IPS-NIHi11 (cell line): ENCODE results near the gene CHST11.

Experiments used
- DNase-seq: peaks from one replicate; pipeline ENCODE4 v3.0.0; 2012; ENCODE audit warnings: mixed read lengths, low spot score

Gene CHST11

DNA sequence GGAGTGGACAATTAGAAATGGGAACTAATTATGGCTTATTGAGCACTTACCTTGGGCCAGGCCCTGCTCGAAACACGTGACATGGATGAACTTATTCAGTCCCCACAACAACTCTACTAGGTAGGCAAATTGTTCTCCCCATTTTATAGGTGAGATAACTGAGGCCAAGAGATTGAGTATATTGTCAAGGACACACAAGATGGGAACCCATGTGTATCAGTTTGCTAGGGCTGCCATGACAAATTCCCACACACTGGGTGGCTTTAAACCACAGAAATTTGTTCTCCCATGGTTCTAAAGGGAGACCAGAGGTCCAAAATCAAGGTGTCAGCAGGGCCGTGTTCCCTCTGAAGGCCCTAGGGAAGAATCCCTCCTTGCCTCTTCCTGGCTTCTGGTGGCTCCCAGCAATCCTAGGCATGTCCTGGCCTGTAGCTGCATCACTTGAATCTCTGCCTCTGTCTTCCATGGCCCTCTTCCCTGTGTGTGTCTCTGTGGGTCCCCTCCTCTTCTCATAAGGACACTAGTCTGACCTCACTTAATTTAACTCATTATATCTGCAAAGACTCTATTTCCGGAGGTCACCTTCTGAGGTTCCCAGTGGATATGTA, 128.8 kb downstream of the CHST11 start:
- DNase-seq, result no peak

DNA sequence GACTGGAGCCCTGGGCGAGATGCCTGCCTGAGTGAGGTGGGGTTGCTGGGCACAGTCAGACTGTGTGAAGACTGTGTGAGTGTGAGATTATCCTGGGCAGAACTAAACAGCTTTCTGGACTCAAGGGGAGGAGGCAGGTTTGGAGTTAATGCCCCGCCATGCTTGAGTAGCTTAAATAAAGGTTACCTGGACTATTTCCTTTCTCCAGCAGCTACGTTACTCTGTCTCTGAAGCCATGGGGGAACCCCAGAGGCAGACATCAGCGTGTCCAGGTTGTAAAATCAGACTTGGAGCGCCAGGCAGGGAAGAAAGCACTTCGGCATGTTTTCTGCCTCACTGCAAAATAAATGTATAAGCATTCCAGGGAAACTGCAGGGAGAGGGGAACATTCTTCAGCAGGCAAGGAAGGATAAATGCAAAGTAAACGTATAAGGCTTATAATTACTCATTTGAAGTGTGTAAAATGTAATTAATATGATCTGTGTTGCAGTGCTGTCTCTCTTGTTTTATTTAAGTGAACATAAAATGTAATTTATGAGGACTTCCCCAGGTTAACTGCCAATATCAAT, 129.7 kb downstream of the CHST11 start:
- no peak for DNase-seq

DNA sequence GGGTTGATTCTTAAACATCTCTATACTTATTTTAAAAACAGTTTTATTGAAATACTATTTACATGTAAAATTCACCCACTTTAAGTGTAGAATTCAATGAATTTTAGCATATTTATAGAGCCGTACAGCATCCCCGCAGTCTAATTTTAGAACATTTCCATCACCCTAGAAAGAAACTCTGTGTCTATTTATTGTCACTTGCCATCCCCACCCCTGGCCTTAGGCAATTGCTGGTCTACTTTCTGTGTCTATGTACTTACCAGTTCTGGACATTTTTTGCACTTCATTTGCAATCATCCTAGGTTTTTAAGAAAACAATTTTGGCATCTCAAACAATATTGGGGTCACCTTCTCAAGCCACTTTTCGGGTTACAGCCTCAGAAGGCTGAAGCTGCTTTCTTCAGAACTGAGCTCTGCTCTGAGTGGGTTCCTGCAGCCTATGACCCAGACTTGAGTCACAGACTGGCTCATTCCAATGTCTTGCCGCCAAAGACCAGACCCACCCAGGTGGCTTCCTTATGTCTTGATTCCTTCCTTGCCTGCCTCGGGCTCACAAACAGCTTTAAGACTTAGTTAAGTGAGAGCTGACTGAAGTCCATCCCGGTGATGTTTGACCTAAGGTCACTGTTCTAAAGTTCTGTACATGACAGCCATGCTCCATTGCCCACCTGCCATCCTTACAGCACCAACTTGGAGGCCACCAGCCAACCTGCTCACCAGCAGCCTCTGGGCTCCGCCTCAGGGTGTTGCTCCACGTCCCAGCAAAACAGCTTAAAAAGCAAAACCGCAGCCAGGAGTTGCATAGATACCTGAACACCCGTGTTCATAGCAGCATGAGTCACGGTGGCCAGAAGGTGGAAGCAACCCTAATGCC, 131.5 kb downstream of the CHST11 start:
- DNase-seq, result no peak

DNA sequence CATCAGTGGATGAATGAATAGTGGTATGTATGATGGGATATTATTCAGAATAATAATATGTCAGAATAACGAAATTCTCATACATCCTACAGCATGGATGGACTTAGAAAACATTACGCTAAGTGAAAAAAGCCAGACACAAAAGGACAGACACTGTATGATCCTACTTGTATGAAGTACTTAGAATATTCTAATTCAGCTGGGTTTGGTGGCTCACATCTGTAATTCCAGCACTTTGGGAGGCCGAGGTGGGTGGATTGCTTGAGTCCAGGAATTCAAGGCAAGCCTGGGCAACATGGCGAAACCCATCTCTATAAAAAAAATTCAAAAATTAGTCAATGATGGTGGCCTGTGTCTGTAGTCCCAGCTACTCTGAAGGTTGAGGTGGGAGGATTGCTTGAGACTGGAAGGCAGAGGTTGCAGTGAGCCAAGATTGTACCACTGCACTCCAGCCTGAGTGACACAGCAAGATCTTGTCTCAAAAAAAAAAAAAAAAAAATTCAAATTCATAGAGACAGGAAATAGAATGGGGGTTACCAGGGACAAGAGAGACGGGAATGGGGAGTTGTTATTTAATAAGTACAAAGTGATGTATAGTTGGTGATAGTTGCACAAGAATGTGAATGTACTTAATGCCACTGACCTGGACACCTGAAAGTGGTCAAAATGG, 132.3 kb downstream of the CHST11 start:
- no peak for DNase-seq

DNA sequence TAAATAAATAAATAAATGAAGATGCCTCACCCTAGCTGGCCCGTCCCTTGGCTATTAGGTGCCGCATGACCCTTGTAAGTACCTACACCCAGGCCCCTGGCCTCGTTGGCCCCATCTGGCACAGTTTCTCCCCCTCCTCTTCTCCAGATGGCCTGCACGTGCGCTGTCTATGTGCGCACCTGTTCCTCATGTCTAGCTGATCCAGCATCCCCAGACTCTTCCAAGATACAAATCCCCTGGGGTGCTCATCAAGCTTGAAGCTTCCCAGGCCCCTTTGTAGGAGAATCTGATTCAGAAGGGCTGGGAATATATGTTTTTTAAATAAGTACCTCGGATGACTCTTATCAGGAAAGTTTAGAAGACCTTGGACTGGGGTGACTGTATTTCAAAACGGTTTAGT, 133.3 kb downstream of the CHST11 start:
- no peak for DNase-seq

DNA sequence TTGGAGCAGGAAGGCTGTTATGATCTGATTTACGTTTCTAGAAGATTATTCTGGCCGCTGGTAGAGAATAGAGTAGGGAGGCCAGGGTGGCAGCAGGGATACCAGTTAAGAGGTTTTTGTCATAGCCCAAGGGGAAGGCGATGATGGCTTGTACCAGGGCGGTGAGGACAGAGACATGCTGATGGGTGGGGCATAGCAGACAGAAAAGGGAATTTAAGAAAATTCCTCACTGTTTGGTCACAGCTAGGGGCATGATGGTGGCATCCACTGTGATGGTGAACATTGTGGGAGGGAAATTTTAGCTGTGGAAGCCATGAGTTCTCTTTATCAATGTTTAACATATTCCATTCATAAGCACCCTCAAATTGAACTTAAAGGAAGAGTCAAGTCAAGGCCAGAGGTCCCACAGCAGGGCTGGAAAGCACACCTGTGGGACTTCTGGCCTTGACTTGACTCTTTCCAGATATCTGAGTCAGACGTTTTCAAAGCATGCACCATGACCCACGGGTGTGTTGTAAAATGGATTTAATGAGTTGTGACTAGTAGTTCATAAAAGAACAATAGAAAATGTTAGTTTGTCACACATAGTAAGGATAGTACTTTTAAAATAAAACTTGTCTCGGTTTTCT, 134.6 kb downstream of the CHST11 start:
- DNase-seq, result no peak

DNA sequence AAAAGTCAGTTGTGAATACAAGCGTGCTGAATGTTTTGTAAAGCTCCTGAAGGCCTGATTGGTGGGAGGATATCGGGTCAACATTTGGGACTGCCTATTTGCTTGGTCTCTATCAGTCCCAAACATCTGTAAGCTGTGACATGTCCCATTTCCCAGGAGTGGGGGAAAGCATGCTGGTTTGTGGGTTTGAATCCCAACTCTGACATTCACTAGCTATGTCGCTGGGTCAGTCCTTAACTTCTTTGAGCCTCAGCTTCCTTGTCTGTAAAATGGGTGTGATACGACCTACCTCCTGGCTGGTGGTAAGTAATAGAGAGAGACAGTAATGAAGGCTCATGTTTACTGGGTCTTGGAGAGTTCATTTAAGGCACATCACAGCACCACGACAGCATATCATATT, 136.7 kb downstream of the CHST11 start:
- DNase-seq, result no peak

DNA sequence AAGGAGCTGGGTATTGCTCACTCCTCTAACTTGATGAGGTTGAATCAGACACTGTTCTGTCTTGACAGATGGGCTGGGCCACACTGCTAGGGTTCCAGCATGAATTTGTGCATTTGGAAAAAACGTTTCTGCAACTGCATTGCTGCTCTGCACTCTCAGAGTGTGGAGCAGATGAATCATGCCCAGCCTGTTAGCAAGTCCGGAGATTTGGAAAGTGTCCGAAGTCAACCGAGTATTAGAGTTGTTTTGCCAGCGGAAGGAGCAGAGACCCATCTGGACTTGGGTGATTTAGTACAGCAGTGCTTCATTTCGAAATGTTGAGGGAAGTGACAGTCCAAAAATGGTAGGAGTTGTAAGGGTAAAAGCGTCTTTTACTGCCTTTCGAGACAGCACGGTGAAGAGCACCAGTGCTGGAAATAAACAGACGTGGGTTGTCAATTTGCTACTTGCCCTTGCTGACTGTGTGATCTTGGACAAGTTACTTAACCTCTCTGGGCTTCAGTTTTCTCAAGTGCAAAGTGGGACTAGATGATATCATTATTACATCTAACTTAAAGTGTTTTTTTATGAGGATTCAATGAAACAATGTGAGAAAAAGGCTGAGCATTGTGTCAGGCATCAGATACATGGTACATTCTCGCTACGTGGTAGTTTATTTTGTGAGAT, 139.5 kb downstream of the CHST11 start:
- no peak for DNase-seq

DNA sequence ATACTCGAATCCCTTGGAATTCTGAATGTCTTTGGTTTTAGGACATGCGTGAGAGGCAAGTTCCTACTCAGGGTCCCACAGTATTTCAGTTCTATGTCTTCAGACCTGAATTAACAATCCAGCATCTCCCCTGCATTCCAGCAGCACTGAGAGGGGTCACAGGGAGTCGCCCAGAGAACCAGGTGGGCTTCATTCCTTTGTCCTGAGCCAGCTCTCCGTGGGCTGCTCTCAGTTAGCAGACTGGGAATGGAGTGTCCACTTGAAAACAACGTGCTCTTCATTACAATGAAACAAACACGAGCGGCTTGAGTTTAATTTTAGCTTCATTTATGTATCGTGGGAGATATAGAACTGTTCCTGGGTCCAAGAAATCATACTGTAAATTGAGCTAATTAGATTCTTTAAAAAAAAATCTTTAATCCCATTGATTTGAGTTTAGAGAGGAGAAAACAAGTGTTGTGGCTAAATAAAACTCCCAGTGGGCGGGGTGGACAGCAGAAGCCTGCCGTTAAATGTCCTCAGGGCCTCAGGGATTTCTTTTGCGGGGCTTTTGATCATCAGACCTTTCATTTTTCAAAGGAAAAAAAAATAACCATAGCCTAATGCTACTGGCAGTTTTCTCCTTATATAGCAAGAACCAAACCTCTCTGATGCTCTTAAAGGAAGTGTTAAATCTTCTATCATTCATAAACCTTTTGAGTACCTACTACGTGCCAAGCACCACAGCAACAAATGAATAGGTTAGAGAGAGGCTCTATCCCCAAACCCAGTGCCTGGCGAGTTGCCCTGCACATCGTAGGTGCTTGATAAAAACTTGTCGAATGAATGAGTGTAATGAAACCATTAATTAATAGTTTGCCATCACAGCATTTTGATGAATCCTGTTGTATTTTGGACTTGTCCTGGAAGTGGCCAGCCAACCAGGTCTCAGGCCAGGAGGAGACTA, 140.4 kb downstream of the CHST11 start:
- DNase-seq, result no peak

DNA sequence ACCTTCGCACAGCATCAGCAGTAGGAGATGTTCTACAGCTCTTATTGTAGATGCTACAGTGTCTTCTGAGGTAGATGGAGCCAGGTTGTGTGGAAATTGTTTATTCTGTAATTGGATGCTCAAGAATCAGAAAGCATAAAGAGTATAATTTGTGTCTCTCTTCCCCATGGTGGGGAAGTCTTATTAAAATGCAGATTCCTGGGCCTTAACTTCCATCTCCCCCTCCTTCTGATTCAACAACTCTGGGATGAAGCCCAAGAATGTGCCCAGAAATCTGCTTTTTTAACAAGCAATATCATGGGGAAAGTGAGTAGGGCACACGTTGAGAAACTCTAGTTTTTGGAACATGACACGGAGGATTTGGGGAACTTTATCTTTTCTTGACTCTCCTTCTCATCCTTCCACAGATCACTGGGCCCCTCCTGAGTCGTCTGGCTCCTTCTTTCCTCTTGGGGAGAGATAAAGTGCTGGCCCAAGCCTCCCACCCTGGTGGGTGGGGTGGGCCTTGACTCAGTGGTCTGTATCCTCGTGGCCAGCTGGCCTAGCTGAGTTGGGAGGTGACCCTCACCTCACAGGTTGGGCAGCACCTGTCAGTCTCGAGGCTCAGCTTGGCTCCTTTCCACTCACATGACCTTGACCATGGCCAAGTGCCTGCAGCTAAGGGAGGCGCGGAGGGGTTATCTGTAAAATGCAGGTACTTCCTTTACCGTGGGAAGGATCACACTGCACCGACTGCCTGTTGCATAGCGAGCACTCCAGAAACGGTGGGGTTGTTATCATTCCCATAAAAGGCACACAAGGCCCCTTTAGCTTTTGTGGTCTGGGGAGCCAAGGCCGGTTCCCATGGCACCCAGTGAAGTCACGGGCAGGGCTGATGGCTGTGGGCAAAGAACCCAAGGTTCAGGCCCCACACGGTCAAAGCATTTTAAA, 141.9 kb downstream of the CHST11 start:
- DNase-seq, result no peak

DNA sequence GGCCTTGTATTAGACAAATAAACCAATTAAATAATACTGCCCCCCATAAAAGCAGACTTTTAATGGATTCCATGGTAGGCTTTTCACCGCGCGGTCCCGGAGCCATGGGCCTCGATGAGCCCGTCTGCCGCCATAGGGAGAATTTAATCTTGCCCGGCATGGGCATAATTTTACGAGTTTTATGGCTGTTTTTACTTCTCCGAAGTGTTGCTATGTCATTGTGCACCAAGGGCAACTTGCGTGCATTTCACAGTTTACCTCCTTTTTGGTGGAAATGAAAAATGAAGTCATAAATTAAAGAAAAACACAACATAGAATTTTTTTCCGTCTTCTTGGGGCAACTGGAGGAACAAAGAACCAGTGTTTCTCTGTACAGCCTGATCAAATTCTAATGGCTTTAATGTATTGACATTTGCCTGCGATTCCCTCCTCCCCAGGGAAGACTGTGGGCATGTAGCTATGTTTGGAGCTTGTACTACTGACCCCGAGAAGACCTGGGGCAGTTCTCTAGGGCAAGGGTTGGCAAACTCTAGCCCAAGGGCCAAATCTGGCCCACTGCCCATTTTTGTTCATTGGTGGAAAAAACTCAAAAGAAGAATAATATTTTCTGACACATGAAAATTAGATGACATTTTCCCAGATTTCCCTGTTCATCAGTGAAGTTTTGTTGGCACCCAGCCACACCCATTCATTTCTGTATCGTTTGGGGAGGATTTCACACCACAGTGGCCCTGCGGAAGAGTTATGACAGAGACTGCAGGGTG, 142.7 kb downstream of the CHST11 start:
- DNase-seq, result no peak

DNA sequence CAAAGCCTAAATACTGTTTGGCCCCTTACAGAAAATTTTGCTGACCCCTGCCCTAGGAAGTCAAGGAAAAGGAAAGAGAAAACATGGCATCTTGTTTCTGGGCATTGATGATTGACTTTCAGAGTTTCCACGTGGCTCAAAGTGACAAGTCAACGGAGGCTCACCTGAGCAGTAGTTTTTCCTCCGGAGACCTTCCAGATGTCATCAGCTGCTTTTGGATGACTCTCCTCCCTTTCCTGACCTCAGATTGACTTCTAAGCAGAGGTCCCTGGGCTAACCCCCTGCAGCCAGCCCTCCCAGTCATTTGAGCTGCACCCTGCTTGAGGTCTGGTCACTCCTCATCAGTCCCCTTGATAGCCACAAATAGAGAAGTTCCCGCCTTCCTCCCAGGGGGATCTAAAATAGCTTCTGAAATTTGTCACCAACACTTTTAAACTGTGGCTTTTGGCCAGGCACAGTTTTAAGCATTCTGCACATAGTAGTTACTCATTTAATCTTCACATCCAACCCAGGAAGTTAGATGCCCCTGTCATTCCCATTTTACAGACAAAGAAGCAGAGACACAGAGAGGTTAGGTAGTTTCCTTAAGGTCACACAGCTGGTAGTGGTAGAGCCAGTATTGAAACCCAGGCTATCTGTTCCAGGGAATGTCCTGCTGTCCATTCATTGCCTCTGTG, 143.4 kb downstream of the CHST11 start:
- no peak for DNase-seq

DNA sequence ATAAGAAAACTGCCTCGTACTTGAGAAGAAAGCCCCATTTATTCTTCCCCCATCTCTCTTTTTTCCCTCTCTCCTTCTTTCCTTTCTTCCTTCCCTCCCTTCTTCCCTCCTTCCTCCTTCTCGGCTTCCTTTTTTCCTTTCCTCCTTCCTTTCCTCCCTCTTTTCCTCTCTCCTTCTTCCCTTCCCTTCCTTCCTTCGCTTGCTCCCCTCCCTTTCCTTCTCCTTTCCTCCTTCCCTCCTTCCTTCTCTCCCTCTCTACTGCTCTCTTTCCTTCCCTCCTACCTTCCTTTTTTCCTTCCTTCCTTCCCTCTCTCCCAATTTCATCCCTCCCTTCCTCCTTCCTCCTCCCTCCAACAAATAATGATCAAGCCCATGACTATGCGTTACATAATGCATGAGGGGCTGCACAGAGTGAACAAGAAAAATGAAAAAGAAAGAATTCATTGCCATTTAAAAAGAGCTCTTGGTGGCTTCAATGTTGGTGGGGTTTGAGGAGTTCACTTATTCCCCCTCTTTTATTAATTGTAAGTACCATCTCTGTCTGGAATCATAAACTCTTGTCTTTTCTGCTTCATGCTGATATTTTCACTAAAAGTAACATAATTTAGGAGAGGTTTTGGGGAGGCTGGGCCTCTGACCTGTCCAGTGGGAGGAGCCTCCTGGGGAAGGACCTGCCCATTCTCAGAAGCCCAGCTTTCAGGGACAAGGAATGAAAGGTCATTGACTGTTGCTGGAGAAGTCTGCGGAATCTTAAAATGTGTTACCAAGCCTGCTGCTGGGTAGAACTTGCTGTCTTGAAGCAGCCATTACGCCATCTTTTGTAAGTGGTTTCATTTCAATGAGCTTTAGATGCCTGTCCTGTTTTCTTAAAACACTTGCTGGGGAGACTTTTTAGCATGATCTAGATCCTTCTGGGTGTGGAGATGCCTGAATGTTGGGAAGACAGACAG, 144.3 kb downstream of the CHST11 start:
- DNase-seq, result peak; percentile 39

DNA sequence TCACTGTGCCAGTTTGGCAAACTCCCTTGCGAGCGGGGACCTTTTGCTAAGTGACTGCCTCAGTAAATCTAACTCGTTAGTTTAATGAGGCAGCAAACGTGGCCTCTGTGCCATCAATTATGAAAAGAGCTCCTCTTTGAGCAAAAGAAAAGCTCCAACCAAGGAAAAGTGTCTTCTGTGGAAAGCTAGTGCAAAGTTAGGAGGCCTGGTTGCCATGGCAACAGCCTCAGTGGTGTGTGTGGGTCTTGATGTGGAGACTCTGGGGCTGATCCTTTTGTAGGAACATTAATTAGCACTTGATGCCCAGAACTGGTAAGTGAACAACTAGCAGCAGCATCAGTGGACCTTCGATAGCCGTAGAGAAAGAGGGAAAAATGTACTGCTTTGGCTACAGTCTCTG, 145.7 kb downstream of the CHST11 start:
- DNase-seq, result no peak

DNA sequence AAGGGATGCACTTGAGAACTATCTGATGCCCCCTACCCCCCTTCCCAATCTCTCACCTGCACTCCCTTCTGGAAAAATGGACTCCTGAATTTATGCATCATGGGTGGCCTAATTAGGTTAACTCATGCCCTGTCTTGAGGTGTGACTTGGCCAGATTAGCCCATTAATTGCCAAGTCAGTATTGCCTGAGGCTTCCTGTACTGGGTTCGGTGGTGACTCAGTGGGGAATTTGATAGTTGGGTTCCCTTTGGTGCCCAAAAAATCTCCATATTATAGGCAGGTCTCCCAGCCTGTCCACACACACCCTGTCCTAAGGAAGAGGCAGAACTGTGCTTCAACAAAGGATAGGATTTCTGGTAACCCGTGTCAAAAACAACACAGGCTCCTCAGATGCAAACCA, 146.1 kb downstream of the CHST11 start:
- DNase-seq, result no peak

DNA sequence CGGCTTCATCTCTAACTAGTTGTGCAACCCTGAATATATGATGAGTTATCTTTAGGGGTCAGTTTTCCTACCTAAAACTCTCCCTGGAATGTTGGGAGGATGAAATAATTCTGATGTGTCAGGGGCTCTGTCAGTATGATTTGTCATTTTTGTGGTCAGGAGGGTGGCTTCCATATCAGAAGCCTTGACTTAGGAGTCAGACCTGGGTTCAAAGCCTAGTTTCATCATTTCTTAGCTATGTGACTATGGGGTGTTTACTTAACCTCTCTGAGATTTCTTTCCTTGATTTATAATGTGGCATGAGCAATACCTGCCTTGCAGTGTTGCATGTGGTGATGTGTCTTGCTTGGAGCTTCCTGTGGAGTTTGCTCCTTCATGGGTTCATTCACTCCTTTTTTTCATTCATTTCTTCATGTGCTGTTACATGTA, 146.8 kb downstream of the CHST11 start:
- no peak for DNase-seq
